Dermis blood vessel endothelial cell (primary cell): ENCODE data around the gene TMCC1. TPM values are rescaled to one million over a fixed set of nuclear protein-coding genes. Genes with fewer than 3 reads are reported as not detected.
"Not testable (repeated sequence)": the region's sequence is repeated elsewhere in the genome, so short reads cannot be mapped to it uniquely, and the experiment has no call there.

Experiments used
- DNase-seq: peaks from one replicate; pipeline ENCODE4 v3.0.0; 2010
- total RNA-seq: library from RNA; depleted of rRNA; stranded (reverse); fragments of >200 nt; gene quantifications from 2 replicates; pipeline ENCODE4 v1.2.3, GENCODE V29; 2014

Gene TMCC1
- total RNA-seq, 1 donor from 2014 or later, result 18.5 TPM

GRCh38 chr3:129892486-129892856, 1.0 kb downstream of the TMCC1 start:
- DNase-seq, result no peak

DNA sequence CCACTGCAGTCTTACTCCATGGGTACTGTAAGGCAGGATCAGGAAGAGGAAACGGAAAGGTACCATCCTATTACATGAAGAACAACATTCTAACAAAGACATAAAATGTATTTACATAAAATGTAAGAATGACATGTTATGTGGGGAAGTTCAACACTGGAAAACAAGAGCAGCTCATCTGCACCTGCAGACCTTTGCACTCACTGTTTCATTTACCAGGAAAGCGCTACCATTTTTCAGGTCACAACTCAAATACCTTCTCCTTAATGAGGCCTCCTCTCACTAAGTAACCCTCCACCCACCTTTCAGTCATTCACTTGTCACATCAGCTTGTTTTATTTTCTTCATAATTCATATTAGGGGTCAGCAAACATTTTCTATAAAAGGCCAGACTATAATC, 2.6 kb downstream of the TMCC1 start:
- peak; percentile 22 for DNase-seq

DNA sequence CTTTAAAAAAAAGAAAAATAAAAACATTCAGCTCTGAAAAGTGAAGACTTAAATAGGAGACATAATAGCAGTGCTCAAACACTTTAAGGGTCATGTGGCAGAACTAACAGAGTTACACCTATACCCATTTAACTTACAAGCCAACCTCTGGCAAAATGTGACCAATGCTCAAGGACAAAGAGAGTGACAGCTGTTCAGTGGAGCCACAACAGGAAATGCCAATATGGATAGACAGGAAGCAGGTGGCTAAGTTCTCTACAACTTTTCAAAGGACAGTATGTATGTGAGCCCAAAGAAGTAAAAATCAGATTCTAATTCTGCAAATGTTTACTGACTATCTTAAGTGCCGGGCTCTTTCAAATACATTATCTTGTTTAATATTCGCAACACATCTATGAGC, 3.4 kb downstream of the TMCC1 start:
- DNase-seq, result peak; percentile 84

GRCh38 chr3:129888771-129889170, 4.7 kb downstream of the TMCC1 start:
- peak; percentile 47 for DNase-seq

DNA sequence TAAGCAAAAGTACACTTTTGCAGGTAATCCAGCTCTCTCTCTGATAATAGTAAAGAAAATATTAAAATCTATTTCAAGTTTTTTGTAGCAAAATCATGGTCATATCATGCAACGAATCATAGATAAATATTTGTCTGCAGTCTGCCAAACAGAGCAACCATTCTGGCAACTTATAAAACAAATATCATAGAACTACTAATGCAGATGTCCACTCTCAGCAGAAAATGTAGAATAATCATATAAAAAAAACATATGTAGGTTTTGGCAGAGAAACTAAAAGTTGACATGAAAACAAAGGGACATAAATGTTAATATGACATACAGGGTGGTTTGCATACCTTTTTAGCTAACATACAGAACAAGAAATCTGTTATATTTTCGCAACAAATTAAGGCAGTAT, 12.2 kb downstream of the TMCC1 start:
- DNase-seq, result no peak

- no peak for DNase-seq
These were observed 15.2 kb downstream of the TMCC1 start for GRCh38 chr3:129878355-129878754.

- DNase-seq, result not testable (repeated sequence)
These were observed 19.0 kb downstream of the TMCC1 start for GRCh38 chr3:129874479-129874878.

GRCh38 chr3:129868912-129869311, 24.6 kb downstream of the TMCC1 start:
- DNase-seq, result no peak

- DNase-seq, result no peak
These were observed 25.9 kb downstream of the TMCC1 start for GRCh38 chr3:129867506-129868124.

DNA sequence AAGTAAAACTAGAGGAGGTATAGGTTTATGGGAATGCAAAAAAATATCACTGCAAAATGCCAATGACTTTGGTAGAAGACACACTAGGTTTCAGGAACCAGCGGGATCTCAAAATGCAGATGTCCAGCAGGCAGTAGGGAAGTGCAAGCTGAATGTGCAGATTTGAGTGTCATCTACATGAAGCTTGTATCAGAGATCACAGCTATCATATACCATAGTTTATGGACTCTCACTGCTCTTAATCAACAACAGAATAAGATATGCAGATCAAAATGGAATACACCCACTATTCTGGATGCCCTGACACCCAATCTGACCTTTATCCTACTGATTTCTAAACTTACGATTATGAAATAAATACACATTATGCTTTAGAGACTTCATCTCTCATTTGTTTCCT, 27.7 kb downstream of the TMCC1 start:
- no peak for DNase-seq

DNA sequence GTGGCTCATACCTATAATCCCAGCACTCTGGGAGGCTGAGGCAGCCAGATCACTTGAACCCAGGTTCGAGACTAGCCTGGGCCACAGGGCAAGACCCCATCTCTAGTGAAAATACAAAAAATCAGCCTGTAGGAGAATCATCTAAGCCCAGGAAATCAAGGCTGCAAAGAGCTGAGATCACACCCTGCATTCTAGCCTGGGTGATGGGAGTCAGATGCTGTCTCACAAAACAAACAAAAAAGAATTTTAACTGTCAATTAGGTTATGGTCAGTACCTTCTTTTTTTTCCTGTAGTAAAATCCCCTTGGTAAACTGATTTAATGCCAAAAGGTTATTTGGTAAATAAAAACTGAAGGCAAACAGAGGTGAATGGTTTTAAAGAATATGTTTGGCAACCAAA, 29.0 kb downstream of the TMCC1 start:
- DNase-seq, result no peak

DNA sequence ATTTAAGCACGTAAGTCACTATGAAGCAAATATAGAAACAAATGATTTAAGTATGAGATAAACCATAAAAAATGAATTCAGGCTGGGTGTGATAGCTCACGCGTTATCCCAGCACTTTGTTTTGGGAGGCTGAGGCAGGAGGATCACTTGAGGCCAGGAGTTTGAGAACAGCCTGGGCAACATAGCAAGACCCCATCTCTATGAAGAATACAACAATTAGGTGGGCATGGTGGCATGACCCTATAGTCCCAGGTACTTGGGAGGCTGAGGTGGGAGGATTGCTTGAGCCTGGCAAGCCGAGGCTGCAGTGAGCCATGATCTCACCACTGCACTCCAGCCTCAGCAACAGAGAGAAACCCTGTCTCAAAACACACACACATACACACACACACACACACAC, 34.2 kb downstream of the TMCC1 start:
- no peak for DNase-seq

DNA sequence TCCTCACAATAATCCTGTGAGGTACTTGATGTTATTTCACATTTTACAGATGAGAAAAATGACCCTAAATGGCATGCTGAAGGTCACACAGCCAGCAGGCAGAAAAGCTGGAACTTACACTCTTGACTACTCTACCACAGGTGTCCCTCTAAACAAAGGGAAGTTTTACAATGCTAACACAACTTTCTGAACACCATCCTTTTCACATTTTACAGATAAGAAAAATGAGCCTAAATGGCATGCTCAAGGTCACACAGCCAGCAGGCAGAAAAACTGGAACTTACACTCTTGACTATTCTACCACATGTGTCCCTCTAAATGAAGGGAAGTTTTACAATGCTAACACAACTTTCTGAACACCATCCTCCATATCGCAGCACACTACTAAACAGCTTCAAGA, 35.6 kb downstream of the TMCC1 start:
- no peak for DNase-seq

DNA sequence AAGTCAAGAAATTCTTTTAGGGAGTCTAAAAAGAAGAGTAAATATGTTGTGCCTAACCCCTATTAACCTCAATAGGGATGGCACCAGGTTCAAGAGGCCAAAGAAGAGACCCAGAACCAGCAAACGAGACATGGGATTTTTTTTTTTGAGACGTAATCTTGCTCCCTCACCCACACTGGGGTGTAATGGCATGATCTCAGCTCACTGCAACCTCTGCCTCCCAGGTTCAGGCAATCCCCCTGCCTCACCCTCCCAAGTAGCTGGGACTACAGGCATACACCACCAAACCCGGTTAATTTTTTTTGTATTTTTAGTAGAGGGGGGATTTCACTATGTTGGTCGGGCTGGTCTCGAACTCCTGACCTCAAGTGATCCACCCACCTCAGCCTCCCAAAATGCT, 36.7 kb downstream of the TMCC1 start:
- DNase-seq, result not testable (repeated sequence)

- DNase-seq, result peak; percentile 34
These were observed 37.6 kb downstream of the TMCC1 start for GRCh38 chr3:129855832-129856419.

DNA sequence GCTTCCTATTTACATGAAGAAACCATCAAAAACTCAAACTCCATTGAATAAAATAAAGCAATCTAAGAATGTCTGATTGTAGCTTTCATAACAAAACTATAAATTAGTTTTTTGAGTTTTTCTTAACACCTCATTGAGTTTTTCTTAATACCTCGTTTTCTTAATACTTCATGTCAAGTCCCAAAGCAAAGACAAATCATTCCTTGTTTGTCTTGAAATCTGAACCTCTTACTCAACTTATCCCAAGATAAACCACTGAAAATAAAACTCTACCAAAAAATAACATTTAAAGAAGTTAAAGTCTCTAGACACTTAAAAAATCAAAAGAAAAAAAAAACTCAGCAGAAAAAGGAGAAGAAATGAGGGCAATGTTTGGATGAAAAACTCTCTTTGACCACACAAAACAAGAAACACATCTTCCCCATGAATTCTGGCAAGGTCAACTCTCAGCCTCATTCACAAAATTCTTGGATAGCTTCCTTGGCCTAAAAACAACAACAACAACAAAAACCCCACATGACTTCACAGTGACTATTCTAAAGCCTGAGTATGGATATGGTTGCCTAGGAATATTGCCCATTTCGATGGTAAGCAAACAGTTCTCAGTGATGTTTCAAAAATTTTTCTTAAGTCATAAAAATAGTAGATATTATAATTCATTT, 38.2 kb downstream of the TMCC1 start:
- DNase-seq, result no peak

- DNase-seq, result no peak
These were observed 39.1 kb downstream of the TMCC1 start for GRCh38 chr3:129854460-129854859.

DNA sequence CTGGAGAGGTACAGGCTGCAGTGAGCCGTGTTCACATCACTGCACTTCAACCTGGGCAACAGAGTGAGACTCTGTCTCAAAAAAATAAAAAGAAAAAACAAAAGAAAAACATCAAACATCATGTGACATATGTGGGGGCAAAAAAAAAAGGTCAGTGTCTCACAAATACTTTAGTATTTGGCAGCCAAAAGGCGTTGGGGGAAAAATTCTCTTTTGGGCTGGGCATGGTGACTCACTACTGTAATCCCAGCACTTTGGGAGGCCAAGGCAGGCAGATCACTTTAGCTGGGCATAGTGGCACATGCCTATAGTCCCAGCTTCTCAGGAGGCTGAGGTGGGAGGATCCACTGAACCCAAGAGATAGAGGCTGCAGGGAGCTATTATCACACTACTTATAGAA, 47.6 kb downstream of the TMCC1 start:
- DNase-seq, result no peak

DNA sequence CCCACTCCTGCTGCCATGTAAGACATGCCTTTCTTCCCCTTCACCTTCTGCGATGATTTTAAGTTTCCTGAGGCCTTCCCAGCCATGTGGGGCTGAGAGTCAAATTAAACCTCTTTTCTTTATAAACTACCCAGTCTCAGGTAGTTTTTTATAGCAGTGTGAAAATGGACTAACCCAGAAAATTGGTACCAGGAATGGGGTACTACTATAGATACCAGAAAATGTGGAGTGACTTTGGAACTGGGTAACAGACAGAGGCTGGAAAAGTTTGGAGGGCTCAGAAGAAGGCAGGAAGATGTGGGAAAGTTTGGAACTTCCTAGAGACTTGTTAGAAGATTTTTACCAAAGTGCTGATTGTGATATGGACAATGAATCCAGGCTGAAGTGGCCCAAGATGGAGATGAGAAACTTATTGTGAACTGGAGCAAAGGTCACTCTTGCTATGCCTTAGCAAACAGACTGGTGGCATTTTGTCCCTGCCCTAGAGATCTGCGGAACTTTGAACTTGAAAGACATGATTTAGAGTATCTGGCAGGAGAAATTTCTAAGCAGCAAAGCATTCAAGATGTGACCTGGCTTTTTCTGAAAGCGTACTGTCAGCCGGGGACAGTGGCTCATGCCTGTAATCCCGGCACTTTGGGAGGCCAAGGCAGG, 52.7 kb downstream of the TMCC1 start:
- DNase-seq, result no peak

DNA sequence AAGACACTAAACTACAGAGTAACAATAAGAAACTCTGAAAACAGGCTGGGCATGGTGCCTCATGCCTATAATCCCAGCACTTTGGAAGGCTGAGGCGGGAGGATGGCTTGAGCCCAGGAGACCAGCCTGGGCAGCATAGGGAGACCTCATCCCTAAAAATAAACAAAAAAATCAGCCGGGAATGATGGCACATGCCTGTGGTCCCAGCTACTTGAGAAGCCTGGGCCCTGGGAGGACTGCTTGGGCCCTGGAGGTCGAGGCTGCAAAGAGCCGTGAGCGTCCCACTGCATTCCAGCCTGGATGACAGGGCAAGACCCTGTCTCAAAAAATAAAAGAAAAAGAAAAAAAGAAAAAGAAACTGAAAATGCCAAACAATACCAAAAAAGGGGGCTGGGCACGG, 55.4 kb downstream of the TMCC1 start:
- no peak for DNase-seq

GRCh38 chr3:129837065-129837642, 56.4 kb downstream of the TMCC1 start:
- peak; percentile 77 for DNase-seq

DNA sequence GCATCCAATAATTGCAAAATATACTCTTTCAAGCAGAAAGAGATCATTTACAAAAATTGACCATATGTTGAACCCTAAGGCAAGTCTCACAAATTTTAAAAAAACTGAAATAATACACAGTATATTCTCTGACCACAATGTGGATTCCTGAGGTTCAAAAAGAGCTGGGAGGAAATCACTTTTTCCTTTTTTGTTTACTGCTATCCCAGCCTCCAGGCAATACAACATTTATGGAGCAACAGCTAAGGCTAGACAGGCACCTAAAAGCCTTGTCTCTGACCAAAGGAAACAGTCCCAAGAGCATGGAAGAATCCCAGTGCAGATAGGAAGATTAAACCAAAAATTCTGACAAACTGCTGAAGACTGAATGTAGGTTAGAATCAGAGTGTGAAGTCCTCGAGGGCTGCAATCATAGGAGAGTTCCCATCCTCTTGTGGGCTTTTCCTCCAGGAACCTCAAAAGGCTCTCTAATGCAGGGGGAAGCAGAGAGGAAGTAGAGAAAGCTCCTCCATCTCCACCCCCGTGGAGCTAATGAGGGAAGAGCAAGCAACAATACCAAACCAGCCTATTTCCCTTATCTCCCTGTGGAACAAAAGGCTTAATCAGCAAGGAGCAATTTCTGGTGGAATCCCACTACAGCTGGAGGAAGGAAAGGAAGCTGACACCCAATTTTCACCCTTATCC, 57.0 kb downstream of the TMCC1 start:
- DNase-seq, result no peak

DNA sequence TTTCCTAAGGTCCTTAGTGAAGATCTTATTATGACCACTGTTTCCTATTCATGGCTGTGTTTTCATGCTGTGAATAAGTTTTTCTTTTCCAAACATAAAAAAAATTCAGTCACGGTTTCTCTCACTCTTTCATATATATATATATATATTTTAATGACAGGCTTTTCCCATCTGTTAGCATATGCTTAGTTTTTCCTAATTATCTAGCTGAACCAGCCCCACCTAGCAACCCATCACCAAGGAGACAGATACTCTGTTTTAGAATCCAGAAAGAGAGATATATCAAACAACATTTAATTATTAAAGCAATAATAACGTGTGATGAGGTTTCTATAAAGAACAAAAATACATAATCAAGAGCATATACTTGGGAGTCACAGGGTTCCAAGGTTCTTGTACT, 58.3 kb downstream of the TMCC1 start:
- no peak for DNase-seq
